ENCODE data around the gene ANKS4B. TPM values are rescaled to one million over a fixed set of nuclear protein-coding genes. Genes with fewer than 3 reads are reported as not detected.

Gene ANKS4B
- polyA plus RNA-seq, 3 donors: not detected

GRCh38 chr16:21190013-21190412 is 43.5 kb upstream of the ANKS4B start:
- Mint-ChIP-seq H3K27me3 (ENCODE audit: low read depth in 3 of 3) (peaks cover 10 to 13% (median 11%) of the 10 kb centered on the region in 3 donors), H3K4me3 (no peak overlapping the region), H3K9me3 (peaks cover 0 to 11% (median 5%) of the 10 kb centered on the region in 7 donors), H3K4me1 (peaks cover 8% of the 10 kb centered on the region), H3K36me3 (no peaks in the 10 kb centered on the region), H3K27ac (no peak overlapping the region)
- H3K36me3 ChIP-seq (replicated peaks in 1 of 2; ENCODE audit: control insufficient read depth in 1 of 2, insufficient read depth in 2 of 2, low read length in 2 of 2): no peaks in the 10 kb centered on the region
- whole genome bisulfite sequencing (ENCODE audit: insufficient coverage): no CpG with 5 or more reads among the region's 4 CpGs
- no peaks in the 10 kb centered on the region for H3K79me2 ChIP-seq (ENCODE audit: insufficient read depth, low read length)
- intact Hi-C loops (cut with micrococcal nuclease): loop anchor here in 1 of 2 donors (10.0 kb wide), 1 partner anchor 385 kb away; no protein-coding TSS in a partner anchor
- peaks cover 4 to 5% of the 10 kb centered on the region in 2 donors for H3K4me1 ChIP-seq (ENCODE audit: control insufficient read depth in 1 of 2, insufficient read depth in 2 of 2, low read length in 2 of 2)
- H3K4me2 ChIP-seq (replicated peaks; ENCODE audit: extremely low read depth, low read length, poor library complexity, severe bottlenecking): no peak overlapping the region
- H4K20me1 ChIP-seq (ENCODE audit: insufficient read depth, low read length): no peaks in the 10 kb centered on the region
- DNase-seq: no peak
- H2AFZ ChIP-seq (ENCODE audit: insufficient read depth, low read depth, low read length, poor library complexity, severe bottlenecking): no peak overlapping the region
- TF ChIP-seq CTCF (IDR thresholded peaks at IDR 0.05): no peak
- H3K9me3 ChIP-seq (replicated peaks in 1 of 2; ENCODE audit: control insufficient read depth in 1 of 2, insufficient read depth in 1 of 2, low read length in 2 of 2): peaks cover 0 to 5% of the 10 kb centered on the region in 2 donors
- H3K9ac ChIP-seq (ENCODE audit: insufficient read depth, low read length, poor library complexity, severe bottlenecking): no peak overlapping the region
- H3K4me3 ChIP-seq (replicated peaks in 1 of 3; ENCODE audit: low read depth in 2 of 3, low read length in 3 of 3): no peak overlapping the region
- peaks cover 0 to 2% of the 10 kb centered on the region in 2 donors for H3K27me3 ChIP-seq (ENCODE audit: control insufficient read depth in 2 of 2, insufficient read depth in 2 of 2, low read length in 2 of 2)
- no peak overlapping the region for H3K27ac ChIP-seq (ENCODE audit: low read depth in 1 of 2, low read length in 2 of 2)

- no peak overlapping the region for H3K27ac Mint-ChIP-seq
- H4K20me1 ChIP-seq (ENCODE audit: insufficient read depth, low read length): no peaks in the 10 kb centered on the region
- TF ChIP-seq CTCF (IDR thresholded peaks at IDR 0.05): no peak
- H3K27ac ChIP-seq (ENCODE audit: low read depth in 1 of 2, low read length in 2 of 2): no peak overlapping the region
- H3K9me3 Mint-ChIP-seq: peaks cover 0 to 11% (median 3%) of the 10 kb centered on the region in 7 donors
- peaks cover 0 to 5% of the 10 kb centered on the region in 2 donors for H3K9me3 ChIP-seq (replicated peaks in 1 of 2; ENCODE audit: control insufficient read depth in 1 of 2, insufficient read depth in 1 of 2, low read length in 2 of 2)
- H3K36me3 Mint-ChIP-seq: no peaks in the 10 kb centered on the region
- H3K4me2 ChIP-seq (replicated peaks; ENCODE audit: extremely low read depth, low read length, poor library complexity, severe bottlenecking): no peak overlapping the region
- peaks cover 12% of the 10 kb centered on the region for H3K4me1 Mint-ChIP-seq
- peaks cover 4 to 5% of the 10 kb centered on the region in 2 donors for H3K4me1 ChIP-seq (ENCODE audit: control insufficient read depth in 1 of 2, insufficient read depth in 2 of 2, low read length in 2 of 2)
- no peak for DNase-seq
- H3K9ac ChIP-seq (ENCODE audit: insufficient read depth, low read length, poor library complexity, severe bottlenecking): no peak overlapping the region
- H2AFZ ChIP-seq (ENCODE audit: insufficient read depth, low read depth, low read length, poor library complexity, severe bottlenecking): no peak overlapping the region
- no peaks in the 10 kb centered on the region for H3K79me2 ChIP-seq (ENCODE audit: insufficient read depth, low read length)
- H3K36me3 ChIP-seq (replicated peaks in 1 of 2; ENCODE audit: control insufficient read depth in 1 of 2, insufficient read depth in 2 of 2, low read length in 2 of 2): no peaks in the 10 kb centered on the region
- H3K4me3 ChIP-seq (replicated peaks in 1 of 3; ENCODE audit: low read depth in 2 of 3, low read length in 3 of 3): no peak overlapping the region
- intact Hi-C loops (cut with micrococcal nuclease): loop anchor here in 1 of 2 donors (10.0 kb wide), 1 partner anchor 384 kb away; no protein-coding TSS in a partner anchor
- no peak overlapping the region for H3K4me3 Mint-ChIP-seq
- H3K27me3 ChIP-seq (ENCODE audit: control insufficient read depth in 2 of 2, insufficient read depth in 2 of 2, low read length in 2 of 2): peaks cover 0 to 2% of the 10 kb centered on the region in 2 donors
- H3K27me3 Mint-ChIP-seq (ENCODE audit: low read depth in 3 of 3): peaks cover 10 to 13% (median 11%) of the 10 kb centered on the region in 3 donors
These were observed 42.9 kb upstream of the ANKS4B start for GRCh38 chr16:21190599-21190998.

All from CD14-positive monocyte (primary cell).